Measurements from ENCODE around the gene CREB3L2.

DNA sequence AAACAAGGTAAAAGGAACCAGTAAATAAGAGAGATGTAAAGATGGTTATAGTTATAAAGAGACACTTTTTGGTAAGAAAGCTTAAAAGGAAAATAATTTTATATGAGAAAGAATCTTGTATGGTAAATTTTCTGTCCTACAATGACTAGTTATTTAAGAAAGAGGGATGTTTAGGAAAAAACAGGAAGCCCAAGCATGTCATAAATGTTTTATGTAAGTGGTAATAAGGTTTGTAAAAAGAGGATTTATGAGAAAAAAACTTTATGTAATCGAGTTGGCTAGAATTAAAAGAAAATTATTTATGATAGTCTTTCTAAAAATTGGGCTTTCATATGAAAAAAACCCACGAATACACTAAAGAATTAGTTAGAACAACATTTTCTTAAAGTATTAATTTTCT is 34.2 kb upstream of the CREB3L2 start:
- TF ChIP-seq, protein P1, sequence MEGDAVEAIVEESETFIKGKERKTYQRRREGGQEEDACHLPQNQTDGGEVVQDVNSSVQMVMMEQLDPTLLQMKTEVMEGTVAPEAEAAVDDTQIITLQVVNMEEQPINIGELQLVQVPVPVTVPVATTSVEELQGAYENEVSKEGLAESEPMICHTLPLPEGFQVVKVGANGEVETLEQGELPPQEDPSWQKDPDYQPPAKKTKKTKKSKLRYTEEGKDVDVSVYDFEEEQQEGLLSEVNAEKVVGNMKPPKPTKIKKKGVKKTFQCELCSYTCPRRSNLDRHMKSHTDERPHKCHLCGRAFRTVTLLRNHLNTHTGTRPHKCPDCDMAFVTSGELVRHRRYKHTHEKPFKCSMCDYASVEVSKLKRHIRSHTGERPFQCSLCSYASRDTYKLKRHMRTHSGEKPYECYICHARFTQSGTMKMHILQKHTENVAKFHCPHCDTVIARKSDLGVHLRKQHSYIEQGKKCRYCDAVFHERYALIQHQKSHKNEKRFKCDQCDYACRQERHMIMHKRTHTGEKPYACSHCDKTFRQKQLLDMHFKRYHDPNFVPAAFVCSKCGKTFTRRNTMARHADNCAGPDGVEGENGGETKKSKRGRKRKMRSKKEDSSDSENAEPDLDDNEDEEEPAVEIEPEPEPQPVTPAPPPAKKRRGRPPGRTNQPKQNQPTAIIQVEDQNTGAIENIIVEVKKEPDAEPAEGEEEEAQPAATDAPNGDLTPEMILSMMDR (IDR thresholded peaks at IDR 0.05): no peak
- no peak for TF ChIP-seq ZFX (IDR thresholded peaks at IDR 0.05; ENCODE audit: borderline replicate concordance)
